HG03469 (cell line): Measurements from ENCODE around the gene ZNF831.

Experiments used
- ATAC-seq: cut with Tn5 transposase; IDR thresholded peaks from one replicate; pipeline ENCODE4 v1.9.1; 2021; ENCODE audit warnings: mild to moderate bottlenecking, moderate library complexity, moderate number of reproducible peaks; ENCODE audit not compliant: unreplicated experiment

ZNF831 gene

DNA sequence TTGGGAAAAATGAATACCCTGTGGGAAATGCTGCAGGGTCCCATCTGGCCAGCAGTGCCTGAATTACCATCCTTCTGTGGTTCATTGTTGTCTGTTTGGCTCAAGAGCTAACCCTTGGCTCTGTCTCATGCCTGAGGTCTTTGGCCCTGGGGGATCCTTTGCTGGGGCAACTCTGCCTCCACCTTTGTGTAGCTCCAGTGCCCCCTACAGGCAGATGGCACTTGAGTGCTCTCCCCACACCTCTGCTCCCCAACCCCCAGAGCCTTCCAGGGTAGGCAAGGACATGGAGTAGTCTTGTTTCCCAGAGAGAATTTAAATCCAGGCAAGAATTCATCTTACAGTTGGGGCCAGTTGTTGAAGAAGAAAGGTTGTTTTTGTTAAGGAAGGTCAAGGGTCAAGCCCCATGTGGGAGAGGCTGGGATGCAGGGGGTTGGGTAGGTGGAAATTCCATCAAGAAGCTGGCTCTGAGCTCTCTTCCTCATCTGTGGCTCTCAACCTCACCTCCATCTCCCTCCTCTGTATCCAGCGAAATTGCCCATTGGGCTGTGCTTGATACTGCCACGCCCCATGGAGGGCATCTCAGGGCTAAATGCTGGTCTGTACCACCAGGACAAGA, 44.2 kb downstream of the ZNF831 start:
- no peak for ATAC-seq

DNA sequence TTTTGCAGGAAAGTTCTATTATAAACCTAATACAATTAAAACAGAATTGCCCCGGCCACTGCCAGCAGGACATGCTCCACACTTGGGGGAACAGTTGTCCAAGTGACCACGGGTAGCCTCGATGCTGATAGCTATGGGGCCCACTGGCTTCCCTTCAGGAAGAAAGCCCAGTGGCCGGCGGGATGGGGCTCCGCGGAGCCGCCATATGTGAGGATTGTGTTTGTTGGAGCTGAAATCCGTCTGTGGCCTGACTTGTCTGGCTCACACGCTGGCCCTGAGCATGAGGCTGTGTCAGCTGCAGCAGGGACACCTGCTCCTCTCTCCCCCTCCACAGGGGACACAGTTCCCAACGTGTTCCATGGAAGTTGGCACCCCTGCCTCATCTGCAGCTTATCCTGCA, 46.6 kb downstream of the ZNF831 start:
- no peak for ATAC-seq

DNA sequence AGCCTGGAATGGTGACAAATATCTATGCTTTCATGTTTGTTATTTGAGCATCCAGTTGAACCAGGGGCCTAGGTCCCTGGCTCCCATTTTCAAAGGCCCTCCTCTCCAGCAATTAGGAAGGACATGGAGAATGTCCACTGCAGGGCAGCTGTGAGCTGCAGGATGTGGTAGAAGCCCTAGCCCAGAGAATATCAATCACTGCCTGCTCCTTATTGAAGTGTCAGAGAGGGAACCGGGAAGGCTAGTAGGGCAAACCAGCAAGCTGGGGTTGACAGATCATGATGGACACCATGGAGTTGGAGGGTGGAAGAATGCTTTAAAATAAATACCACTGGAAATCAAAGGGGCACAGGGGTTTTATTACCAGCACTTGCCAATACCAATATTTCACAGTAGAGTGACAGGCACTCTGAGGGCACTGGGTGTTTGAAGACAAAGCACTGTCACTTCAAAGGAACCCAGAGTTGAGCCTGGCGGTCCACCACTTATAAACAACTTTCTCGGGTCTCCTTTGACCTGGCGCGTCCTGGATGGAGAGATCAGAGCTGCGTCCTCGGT, 47.7 kb downstream of the ZNF831 start:
- no peak for ATAC-seq

DNA sequence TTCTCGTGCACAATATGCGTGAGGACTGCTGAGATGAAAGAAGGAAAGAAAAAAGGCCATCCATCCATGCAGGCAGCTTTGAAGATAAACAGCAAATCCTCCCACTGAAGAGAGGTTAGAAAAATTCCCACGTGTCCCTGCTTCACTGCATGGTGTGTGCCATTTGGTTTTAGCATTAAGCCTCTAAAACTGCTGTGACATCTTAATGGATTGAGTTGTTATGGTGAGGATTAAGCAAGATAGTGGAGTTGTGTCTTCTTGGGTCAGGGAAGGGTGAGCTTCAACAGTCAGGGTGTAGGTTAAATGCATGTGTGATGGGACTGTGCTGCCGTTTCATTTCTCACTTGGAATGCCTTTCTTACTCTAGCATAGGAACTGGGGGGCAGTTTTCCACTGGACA, 50.5 kb downstream of the ZNF831 start:
- ATAC-seq, result no peak

DNA sequence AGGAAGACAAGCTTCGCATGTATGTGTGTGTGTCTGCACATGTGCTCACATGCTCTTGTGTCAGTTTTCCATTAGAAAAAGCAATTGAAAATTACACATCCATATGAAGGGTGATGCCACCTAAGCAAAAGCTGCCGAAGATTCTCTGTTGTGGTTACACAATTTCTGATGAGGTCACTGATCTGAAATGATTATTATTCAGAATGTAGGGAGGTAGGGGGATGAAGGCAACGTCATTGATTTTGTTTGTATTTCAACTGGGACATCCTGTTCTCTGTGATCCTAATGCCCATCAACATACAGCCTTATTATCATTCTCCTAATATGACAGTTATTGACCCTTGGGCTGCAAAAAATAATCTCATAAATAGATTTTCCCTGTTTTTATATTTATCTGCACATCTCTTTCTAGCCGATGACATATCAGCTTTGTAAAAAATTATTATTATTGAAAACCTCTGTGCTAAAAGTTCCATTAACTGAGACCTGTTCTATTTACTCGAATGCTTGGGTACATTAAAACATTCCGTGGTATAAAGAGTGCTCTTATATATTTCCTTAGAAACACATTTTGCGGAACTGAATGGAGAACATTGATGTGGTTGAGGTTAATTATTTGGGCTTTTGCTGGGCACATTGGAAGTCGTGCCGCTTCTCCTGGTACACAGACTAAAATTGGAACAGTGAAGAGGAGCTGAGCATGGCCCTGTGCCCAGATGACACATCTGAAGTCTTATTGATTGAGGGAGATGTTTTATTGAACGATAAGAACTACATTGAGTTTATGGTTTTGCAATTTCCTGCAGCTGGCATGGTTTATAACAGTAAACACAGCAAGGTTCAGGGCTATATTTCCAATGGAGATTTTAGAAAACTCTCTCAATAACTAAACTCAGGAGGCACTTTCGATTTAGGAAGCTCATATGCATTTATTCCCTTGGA, 51.3 kb downstream of the ZNF831 start:
- ATAC-seq, result no peak

DNA sequence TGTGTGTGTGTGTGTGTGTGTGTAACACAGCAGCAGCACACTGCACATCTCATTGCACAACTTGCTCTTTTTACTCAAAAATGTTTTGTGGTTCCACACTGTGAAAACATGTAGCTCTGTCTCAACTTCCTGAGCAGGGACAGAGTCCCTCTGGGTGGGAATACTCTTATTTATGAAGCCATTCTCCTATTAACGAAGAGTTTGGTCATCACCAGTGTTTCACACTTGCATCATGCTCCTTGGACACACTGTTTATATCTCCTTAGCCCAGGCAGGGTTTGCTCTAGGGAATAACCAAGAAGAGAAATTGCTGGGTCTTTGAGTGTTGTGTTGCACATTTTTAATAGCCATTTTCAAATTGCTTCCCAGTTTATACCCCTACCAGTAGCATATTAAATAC, 53.6 kb downstream of the ZNF831 start:
- ATAC-seq, result no peak

DNA sequence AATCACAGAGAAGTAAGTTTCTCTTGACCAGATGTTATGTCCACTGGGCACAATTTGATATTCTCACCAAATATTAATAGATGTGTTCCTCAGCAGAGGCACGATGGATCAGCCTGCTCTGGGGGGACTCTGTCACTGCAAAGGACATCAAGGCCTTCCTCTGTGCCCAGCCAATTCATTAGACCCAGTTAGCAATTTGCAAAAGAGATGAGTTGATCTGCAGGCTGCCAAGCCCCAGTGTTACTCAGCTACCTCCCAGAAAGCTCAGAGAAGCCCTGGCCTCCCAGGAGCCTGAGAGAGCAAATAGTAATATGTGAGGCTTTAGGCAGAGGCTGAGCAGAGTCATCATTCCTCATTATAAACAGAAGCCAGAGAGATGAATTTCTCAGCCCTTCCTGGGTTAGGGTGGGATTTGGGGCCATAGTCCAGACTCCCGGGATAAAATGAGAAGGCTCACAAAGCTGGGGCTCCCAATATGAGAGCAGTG, 54.2 kb downstream of the ZNF831 start:
- no peak for ATAC-seq

DNA sequence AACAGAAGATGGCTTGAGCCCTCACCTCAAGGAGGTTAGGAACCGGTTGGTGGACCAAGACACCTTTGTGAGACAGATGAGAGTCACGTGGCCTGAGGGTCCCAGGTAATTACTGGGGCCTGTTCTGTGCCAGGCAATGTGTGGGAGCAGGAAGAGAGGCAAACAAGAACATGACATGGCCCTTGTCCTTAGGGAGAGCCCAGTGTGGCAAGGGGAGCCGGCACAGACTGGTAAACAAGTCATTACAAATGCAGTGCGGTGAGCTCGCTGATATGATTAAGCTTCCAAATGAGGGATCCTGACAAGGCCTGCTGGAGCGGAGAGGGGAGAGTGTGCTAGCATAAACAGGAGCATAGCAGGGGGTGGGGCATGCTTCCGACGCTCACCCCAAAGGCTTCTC, 55.6 kb downstream of the ZNF831 start:
- ATAC-seq, result no peak

DNA sequence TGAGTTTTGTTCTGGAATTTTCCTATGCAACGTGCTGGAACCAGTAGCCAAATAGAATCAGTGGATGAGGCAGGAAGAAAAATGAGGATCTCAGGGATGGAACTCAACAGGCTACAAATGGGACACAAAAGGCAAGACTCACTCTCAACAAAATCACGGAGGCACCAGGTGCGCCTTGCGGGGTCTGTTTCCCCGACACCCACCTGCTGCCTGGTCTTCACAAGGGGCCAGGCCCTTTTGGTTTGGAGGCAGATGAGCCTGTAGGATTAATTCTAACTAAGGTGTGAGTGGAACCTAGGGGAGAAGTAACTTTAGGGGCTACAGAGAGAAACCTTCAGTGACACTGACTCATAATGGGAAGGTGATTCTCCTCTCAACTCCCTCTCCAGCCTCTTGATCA, 56.5 kb downstream of the ZNF831 start:
- no peak for ATAC-seq

DNA sequence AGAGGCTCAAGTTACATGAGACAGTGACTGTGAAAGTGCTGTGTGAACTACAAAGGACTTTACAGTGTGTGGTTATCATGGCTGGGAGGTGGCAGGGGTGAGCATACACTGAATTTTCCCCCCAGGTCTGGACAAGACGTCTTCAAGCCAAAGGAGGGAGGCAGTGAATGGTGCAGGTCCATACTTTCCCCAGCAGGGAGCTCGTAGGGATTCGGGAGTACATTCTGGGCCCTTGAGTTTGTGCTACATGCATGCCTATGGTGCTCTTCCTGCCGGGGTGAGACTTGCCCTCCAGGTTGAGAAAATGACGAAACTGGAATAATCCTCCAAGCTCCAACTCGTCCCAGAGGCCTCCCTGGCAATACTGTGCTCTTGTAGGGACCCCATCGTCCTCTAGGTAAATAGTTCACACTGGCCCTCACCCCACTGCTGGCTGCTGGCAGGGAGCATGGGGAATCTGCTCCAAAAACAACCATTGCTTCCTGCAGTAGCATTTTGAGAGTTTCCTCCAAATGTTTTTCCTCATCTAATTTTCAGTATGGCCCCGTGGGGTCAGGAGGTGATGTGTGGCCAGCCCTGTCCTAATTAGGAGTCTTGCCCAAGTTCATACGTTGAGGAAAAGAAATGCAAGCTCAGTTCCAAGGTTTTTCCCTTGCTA, 57.6 kb downstream of the ZNF831 start:
- no peak for ATAC-seq

DNA sequence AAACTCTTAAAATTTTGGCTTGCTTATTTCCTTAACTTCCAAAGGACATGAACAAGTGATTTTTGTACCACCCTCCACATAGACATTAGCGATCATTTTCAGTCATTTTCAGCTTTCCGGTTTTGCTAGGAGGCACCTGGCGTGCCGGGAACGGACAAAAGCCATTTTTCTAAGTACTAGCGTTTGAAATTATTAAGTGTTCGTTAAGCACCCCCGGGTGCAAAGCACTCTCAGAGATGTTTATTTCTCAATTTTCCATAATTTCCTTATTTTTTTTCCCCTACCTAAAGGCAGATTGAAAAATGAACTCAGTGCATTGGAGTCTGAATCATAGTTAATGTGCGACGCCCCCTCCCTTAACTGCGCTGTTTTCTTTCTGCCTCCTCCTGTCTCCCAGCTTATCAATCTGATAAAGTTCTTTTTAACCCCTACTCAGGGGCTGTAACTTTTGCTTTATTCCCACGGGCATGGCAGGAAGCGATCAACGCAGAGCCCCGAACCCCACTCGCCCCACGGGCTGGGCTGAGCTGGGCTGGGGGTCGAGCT, 58.2 kb downstream of the ZNF831 start:
- no peak for ATAC-seq

DNA sequence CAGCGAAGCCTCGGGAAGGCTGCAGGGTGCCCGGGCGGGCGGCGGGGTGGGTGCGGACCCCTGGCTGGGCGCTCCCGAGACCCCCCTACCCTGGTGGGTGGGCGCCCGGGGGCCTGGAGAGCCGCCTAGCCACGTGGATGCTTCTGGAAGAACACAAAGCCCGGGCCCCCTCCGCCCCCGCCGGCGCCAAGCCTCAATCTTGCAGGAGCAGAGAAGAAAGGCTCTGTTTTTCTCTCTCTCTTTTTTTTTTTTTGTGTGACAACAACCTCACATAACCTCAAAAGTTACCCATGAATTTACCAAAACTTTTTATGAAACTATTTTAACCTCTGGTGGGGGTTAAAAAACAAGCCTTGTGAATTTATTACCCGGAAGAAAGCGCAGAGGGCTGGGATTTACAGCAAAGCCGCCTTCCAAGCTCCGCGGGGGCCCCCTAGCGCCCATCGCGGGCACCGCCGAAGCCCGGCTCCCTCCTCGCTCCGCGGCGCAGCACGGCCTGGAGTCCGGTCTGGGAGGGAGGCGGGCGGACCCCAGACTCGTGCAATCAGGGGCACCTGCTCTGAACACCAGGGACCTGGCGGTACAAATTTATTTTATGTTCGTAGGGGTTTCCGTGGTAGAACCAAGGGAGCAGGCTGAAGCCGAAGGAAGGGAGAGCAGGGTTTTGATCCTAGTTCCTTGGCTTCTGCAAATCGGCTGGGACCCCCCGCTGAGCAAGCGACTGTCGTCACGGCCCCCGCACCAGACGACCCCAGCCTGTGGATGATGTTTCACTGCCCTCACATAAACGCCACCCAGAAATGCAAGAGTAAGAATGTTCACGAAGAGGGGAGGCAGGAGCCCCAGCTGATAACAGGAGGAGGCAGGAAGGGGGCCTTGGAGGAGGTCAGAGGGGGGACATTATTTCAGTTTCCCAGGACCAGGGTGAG, 58.9 kb downstream of the ZNF831 start:
- ATAC-seq, result no peak

DNA sequence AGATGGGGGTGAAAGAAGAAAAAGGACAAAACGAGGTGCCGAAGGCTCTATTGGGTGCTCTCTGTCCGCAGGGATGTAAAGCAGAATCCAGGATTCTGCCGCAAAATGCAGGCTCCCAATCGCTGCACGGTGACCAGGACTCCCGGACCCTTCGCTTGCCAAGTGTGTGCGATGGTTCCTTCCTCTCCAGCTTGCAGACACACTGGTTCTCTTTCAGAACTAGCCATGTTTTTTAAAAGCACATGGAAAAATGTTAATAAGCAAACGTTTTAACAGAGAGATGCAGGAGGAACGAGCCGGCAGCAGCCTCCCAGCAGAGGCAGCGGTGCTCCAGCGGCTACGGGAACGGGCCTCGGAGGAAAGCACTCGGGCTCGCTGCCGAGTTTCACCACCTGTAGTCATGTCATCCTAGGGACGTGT, 59.6 kb downstream of the ZNF831 start:
- ATAC-seq, result no peak

DNA sequence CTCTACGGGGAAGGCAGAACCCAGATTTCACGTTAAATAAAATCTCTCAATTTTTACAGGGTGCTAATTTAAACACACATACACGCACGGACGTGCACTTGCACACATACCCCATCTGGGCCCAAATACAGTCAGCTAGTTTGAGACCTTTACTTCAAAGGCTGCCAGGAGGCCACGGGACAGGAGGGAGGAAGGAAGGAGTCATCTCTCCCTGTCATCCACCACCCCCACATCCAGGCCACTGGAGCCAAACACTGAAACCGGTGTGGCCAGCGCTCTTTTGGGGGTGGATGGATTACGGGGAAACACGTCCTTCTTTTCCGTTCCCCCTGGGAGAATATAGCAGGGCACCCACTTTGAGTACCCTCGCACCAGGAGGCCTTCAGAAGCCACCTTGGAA, 60.1 kb downstream of the ZNF831 start:
- ATAC-seq, result no peak

DNA sequence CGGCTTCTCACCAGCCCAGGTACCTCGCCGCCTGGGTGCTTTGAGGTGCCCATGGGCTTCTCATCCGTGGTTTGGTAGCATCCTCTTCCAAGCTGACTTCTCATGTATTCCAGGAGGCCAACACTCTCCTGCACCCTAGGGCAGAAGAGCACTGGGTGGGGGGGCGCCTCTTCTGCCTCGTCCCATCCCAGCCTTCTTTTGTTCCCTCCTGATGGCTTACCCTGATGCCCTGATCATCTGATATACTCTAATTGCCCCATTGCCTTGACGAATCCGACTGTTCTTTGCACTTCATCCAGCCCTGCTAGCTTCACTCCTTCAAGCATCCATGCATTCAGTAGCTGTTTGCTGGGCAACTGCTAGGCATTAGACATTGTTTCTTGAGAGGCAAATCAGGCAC, 60.6 kb downstream of the ZNF831 start:
- no peak for ATAC-seq

DNA sequence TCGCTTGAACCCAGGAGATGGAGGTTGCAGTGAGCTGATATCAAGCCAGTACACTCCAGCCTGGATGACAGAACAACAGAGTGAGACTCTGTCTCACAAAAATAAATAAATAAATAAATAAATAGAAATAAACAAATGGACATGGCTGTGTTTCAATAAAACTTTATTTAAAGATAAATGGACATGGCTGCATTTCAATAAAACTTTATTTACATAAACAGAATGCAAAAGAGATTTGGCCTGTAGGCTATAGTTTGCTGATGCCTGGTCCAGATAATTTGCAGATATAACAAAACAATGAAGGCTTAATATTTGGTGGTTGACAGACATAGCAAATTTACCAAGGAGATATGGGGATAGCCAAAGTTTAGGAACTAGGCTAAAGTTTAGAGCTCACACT, 66.8 kb downstream of the ZNF831 start:
- no peak for ATAC-seq

DNA sequence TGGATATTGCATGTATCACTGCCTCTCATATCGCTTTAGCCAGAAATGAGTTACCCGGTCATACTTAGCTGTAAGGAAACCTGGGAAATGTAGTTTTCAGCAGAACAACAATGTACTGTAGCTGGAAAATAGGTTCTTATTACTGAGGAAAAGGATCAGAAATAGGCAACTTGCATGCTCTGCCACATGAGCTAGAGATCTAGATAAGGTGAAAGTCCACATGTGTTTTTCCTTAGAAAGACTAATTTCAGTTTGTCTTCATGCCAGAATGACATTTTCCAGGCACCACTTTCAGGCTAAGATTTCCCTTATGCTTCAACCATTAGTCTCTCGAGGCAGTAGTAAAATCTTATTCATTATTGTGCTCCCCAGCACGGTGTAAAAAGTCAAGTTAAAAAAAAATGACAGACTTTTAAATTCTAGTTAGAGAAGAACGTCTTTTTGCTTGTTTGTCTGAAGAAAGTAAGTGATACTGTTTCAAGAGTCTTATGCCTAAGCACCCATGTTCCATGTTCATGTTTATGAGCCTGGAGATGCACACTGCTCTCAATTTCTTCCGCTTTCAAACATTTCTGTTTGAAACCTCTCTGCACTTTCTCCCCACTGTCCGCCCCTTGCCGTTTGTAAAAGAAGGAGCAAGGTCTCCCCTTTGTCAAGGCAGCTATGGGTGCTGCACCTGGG, 67.6 kb downstream of the ZNF831 start:
- no peak for ATAC-seq

DNA sequence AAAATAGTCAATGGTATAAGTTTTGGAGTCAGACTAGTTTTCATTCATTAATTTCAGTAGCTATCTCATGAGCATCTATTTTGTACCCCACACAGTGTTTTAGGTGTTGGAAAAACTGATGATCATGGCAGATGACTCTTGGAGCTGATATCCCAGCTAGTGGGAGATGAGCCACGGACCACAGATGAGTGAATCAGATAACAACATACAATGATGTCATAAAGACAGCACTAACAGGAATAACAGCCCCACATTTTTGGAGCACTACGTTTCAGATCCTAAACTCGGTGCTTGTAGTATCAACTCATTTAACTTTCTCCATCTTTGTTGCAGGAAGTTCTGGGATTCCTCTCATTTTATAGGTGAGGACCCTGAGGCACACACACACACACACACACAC, 69.0 kb downstream of the ZNF831 start:
- no peak for ATAC-seq

DNA sequence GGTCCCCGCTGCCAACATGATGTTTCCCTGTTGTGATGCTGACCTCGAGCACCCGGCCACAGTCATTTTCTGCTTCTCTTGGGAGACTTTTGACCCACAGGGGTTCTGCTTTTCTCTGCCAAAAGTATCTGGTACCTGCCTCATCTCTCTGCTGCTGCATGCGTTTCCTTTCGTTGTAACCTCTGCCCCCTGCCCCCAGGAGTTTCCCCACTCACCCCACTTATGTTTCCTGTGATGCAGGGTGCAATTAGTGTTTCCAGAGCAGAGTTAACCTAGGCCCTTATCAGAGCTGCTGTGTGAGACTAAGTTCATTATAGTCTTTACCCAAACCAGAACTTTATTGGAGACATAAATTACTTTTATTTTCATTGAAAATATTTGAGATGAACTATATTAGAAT, 71.6 kb downstream of the ZNF831 start:
- ATAC-seq, result no peak

DNA sequence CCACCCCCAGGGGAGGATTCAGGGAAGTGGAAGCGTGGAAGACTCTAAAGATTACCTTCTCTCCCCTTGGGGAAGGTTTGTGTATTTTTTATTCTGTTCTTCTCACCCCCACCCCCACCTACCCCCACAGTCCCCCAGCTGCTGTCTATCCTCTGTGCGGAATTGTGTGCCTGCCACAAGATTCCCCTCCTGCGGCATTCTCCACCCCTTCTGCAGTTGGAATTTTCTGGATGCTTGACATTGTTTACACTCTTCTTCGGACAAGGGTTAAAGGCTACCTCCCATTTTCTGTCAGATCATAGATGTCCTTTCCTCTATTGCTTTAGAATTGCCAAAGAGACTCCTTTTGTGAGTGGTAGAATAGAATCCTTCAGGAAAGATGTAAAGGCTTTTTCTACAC, 76.4 kb downstream of the ZNF831 start:
- no peak for ATAC-seq
